Cardiac fibroblast (primary cell): ENCODE results near the gene DNAH14.

ENCODE experiments used
- DNase-seq, 2 donors: peaks; one replicate each; pipeline versions ENCODE4 v3.0.0 to v3.0.0-alpha.2; 2010; ENCODE audit warnings: low read depth in 2 of 2
- H3K4me3 ChIP-seq, 2 donors: replicated peaks in 1 of 2; 1 replicate in 1 of 2; 2 replicates in 1 of 2; pipeline ENCODE4 v1.5.1; 2011; ENCODE audit warnings: low read depth in 2 of 2, low read length in 2 of 2, mild to moderate bottlenecking in 2 of 2, moderate library complexity in 1 of 2
- TF ChIP-seq, protein P1 (sequence below): IDR thresholded peaks from one replicate; pipeline ENCODE4 v1.5.1; 2011; ENCODE audit warnings: low read depth, mild to moderate bottlenecking, low read length, inconsistent platforms

The DNAH14 gene

DNA sequence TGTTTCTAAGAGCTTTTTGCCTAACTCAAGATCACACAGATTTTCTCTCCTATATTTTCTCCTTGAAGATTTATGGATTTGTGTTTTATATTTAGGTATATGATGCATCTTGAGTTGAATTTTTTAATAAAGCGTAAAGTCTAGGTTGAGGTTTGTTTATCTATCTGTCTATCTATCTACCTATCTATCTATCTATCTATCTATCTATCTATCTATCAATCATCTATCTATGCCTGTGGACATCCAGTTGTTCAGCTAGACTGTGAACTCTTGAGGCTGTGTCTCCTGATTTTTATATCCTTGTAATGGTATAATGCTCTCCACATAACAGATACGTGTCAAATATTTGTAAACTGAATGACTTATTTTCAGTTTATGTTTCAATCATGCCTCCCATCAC lies 120.1 kb downstream of the DNAH14 start:
- no peak for DNase-seq
- no peak overlapping the region for H3K4me3 ChIP-seq
- TF ChIP-seq, protein P1, sequence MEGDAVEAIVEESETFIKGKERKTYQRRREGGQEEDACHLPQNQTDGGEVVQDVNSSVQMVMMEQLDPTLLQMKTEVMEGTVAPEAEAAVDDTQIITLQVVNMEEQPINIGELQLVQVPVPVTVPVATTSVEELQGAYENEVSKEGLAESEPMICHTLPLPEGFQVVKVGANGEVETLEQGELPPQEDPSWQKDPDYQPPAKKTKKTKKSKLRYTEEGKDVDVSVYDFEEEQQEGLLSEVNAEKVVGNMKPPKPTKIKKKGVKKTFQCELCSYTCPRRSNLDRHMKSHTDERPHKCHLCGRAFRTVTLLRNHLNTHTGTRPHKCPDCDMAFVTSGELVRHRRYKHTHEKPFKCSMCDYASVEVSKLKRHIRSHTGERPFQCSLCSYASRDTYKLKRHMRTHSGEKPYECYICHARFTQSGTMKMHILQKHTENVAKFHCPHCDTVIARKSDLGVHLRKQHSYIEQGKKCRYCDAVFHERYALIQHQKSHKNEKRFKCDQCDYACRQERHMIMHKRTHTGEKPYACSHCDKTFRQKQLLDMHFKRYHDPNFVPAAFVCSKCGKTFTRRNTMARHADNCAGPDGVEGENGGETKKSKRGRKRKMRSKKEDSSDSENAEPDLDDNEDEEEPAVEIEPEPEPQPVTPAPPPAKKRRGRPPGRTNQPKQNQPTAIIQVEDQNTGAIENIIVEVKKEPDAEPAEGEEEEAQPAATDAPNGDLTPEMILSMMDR = no peak

DNA sequence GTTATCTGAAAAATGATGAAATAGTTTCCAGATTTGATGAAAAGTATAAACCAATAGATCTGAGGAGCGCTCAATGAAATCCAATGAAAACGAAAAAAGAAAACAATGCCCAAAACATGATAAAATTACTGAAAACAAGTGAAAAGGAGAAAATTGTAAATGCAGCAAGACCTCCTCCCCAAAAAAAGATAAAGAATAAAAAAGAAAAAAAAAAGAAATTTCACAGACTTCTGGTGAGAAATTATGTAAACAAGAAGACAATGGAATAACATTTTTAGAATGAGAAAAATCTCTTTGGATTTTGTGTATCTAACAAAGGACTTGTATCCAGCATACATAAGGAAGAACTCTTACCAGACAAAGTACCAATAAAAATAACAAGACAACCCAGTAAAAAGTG lies 134.2 kb downstream of the DNAH14 start:
- DNase-seq = no peak
- TF ChIP-seq, protein P1 = no peak
- H3K4me3 ChIP-seq = no peak overlapping the region

DNA sequence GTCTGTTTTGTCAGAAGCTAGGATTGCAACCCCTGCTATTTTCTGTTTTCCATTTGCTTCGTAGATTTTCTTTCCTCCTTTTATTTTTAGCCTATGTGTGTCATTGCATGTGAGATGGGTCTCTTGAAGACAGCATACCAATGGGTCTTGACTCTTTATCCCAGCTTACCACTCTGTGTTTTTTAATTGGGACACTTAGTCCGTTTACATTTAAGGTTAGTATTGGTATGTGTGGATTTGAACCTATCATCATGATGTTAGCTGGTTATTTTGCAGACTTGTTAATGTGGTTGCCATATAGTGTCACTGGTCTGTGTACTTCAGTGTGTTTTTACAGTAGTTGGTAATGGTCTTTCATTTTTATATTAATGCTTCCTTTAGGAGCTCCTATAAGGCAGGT lies 141.5 kb downstream of the DNAH14 start:
- TF ChIP-seq, protein P1 = no peak
- H3K4me3 ChIP-seq = no peak overlapping the region
- DNase-seq = no peak

DNA sequence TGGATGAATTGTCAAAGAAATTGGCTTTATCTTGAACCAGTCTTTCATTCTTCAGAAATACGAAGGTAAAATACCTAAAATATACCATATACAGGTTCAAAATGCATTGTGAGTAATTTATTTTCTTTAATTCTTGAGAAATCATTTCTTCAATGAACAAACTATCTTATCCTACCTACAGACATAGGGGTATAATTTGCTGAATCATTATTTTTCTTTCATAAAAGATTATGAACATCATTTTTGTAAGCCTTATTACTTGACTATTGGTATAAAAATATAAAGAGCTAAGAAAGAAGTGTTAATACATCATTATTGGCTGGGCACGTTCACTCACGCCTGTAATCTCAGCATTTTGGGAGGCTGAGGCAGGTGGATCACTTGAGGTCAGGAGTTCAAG lies 167.7 kb downstream of the DNAH14 start:
- TF ChIP-seq, protein P1 = no peak
- DNase-seq = no peak
- no peak overlapping the region for H3K4me3 ChIP-seq

DNA sequence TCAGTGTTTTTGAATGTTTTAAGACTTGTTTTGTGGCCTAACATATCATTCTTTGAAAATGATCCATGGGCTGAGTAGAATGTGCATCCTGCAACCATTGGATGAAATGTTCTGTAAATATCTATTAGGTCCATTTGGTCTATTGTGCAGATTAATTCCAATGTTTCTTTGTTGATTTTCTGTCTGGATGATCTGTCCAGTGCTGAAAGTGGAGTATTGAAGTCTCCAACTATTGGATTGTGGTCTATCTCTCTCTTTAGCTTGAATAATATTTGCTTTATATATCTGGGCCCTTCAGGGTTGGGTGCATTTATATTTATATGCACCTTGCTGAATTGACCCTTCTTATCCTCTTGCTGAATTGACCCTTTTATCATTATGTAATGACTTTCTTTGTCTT lies 181.5 kb downstream of the DNAH14 start:
- DNase-seq = no peak
- H3K4me3 ChIP-seq = no peak overlapping the region
- TF ChIP-seq, protein P1 = no peak

DNA sequence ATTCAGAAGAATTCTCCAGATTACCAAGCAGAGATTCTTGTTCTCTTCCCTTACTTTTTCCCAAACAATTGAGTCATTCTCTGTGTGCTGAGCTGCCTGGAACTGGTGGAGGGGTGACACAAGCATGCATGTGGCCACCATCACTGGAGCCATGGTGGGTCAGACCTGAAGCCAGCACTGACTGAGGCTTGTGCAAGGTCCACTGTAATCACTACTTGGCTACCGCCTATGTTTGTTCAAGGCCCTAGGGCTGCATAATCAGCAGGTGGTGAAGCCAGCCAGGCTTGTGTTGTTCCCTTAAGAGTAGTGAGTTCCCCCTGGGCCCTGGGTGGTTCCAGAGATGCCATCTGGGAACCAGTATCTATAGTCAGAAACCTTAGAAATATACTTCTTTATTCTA lies 183.8 kb downstream of the DNAH14 start:
- no peak for DNase-seq
- no peak overlapping the region for H3K4me3 ChIP-seq
- TF ChIP-seq, protein P1 = no peak

DNA sequence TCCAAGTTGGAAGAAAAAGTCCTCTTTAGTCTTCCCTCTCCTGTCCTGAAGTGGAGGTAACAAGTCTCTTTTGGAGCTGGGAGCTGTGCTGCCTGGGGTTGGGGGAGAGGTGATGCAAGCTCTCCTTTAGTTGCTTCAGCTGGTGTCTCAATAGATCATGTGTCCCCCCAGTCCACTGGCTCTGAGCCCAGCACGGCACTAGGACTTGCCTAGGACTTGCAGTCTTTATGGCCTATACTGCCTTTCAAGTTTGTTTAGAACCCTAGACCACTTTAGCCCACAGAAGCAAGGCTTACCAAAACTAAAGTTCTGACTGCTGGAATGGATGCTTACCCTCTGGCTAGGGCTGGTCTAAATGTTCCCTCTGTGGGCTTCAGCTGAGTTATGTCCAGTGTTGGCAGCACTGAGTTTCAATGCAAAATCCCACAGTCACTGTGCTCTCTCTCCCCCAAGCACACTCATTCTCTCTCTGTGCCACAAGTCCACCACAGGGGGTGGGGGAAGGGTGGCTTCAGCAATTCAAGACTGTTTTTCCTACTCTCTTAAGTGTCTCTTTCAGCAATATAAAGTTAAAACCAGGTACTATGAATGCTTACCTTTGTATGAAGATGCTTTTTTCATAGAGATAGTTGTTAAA lies 185.0 kb downstream of the DNAH14 start:
- DNase-seq = no peak
- TF ChIP-seq, protein P1 = no peak

More for the DNA sequence above, 185.0 kb downstream of the DNAH14 start:
- no peak overlapping the region for H3K4me3 ChIP-seq
